Measurements from ENCODE around the gene PAQR4.

The PAQR4 gene

DNA sequence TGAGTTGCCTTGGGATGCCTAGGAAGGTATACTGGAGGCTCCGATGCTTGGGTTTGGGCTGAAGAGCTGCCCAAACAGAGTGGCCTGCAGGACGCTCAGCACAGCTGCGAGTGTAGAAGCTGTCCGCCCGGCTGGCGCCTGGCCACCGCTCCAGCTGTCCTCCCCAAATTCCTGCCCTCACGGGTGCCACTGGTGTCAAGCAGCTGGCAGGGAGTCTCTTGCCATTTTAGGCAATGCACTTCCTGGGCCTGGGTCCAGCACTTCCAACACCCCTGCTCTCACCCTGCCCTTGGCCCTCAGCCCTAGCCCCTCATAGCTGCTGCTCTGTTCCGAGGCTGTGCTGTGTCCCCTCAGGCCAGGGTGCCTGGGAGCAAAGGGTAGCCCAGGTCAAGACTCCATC is 16.3 kb downstream of the PAQR4 start:
- Histone ChIP-seq H3K27me3 (ENCODE audit: low read depth, low read length) (no peaks in the 10 kb centered on the region), H3K9me3 (ENCODE audit: control insufficient read depth in 1 of 2, low read length in 2 of 2) (no peaks in the 10 kb centered on the region), H3K4me3 (ENCODE audit: low read depth in 1 of 2, low read length in 2 of 2) (no peak overlapping the region), H3K36me3 (ENCODE audit: control insufficient read depth in 1 of 2, insufficient read depth in 2 of 2, low read length in 2 of 2) (no peaks in the 10 kb centered on the region), H3K4me1 (ENCODE audit: control insufficient read depth in 1 of 2, insufficient read depth in 2 of 2, low read length in 2 of 2) (peaks cover 0 to 16% of the 10 kb centered on the region in 2 donors), H3K27ac (ENCODE audit: low read length) (no peak overlapping the region)

DNA sequence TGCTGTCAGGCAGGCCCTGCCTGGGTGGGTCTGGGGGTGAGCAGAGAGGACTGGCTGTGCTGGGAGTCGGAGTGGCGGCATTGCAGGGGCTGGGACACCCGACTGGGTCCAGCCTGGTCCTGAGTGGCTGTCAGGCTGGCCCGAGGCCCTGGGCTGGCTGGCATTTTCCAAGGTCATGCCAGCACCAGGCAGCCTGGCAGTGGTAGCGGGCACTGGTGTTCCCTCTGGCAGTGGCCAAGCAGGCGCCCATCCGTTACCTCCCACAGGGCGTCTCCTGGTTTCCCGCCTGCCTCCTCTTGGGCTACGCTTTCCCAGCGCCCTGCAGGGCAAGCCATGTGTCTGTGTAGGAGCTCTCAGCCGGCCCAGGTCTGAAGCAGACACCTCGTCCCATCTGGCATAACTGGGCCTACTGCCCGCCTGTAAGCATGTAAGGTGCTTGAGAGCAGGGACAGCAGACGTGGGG is 16.8 kb downstream of the PAQR4 start:
- Histone ChIP-seq H3K9me3 (ENCODE audit: control insufficient read depth in 1 of 2, low read length in 2 of 2) (no peaks in the 10 kb centered on the region), H3K36me3 (ENCODE audit: control insufficient read depth in 1 of 2, insufficient read depth in 2 of 2, low read length in 2 of 2) (no peaks in the 10 kb centered on the region), H3K27me3 (ENCODE audit: low read depth, low read length) (no peaks in the 10 kb centered on the region), H3K4me3 (ENCODE audit: low read depth in 1 of 2, low read length in 2 of 2) (no peak overlapping the region), H3K27ac (ENCODE audit: low read length) (no peak overlapping the region), H3K4me1 (ENCODE audit: control insufficient read depth in 1 of 2, insufficient read depth in 2 of 2, low read length in 2 of 2) (peaks cover 0 to 12% of the 10 kb centered on the region in 2 donors)

DNA sequence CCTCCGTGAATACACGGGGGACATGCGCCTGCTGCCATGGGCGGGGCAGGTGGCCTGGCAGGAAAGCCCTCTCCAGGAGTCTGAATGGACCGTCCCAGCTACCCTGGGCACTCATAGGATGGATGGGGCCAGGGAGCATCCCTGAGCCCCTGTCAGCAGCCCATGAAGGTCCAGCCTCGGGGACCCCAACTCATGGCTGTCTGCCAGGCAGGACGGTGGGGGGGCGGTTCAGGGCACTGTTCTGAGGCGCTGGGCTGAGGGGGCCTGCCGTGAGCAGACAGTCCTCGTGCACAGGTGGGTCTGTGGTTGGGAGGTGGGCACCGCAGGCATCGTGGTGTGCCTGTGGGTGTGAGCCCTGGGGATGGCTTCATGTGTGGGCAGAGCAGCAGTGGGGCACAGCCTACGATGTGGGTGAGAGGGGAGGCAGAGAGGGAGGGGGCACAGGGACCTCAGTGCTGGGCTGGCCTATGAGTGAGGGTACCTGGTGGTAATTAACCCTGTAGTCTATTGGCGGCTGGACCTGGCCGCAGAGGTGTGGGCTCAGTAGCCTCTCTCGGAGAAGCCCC is 17.6 kb downstream of the PAQR4 start:
- Histone ChIP-seq H3K27ac (ENCODE audit: low read length) (no peak overlapping the region), H3K9me3 (ENCODE audit: control insufficient read depth in 1 of 2, low read length in 2 of 2) (no peaks in the 10 kb centered on the region), H3K36me3 (ENCODE audit: control insufficient read depth in 1 of 2, insufficient read depth in 2 of 2, low read length in 2 of 2) (no peaks in the 10 kb centered on the region), H3K27me3 (ENCODE audit: low read depth, low read length) (no peaks in the 10 kb centered on the region), H3K4me3 (ENCODE audit: low read depth in 1 of 2, low read length in 2 of 2) (no peak overlapping the region), H3K4me1 (ENCODE audit: control insufficient read depth in 1 of 2, insufficient read depth in 2 of 2, low read length in 2 of 2) (peaks cover 0 to 7% of the 10 kb centered on the region in 2 donors)

DNA sequence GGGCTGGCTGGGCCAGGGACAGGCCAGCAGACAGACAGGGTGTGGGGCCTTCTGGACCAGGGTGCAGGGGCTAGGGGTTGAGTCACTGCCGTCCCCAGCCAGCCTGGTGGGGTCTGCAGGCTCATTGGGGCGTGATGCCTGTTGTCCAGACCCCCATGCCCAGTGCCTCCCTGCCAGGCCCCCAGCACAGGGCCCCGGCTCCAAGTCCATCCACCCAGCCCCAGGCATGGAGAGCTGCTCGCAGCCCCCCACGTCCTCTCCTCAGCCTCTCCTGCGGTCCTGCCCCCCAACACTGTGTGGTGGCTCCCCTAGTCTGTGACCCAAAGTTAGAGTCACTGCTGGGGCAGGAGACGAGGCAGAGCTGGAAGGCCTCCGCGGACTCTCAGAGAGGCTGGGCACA is 18.1 kb downstream of the PAQR4 start:
- Histone ChIP-seq H3K36me3 (ENCODE audit: control insufficient read depth in 1 of 2, insufficient read depth in 2 of 2, low read length in 2 of 2) (no peaks in the 10 kb centered on the region), H3K4me3 (ENCODE audit: low read depth in 1 of 2, low read length in 2 of 2) (no peak overlapping the region), H3K4me1 (ENCODE audit: control insufficient read depth in 1 of 2, insufficient read depth in 2 of 2, low read length in 2 of 2) (peaks cover 0 to 7% of the 10 kb centered on the region in 2 donors), H3K27me3 (ENCODE audit: low read depth, low read length) (no peaks in the 10 kb centered on the region), H3K9me3 (ENCODE audit: control insufficient read depth in 1 of 2, low read length in 2 of 2) (no peaks in the 10 kb centered on the region), H3K27ac (ENCODE audit: low read length) (no peak overlapping the region)

DNA sequence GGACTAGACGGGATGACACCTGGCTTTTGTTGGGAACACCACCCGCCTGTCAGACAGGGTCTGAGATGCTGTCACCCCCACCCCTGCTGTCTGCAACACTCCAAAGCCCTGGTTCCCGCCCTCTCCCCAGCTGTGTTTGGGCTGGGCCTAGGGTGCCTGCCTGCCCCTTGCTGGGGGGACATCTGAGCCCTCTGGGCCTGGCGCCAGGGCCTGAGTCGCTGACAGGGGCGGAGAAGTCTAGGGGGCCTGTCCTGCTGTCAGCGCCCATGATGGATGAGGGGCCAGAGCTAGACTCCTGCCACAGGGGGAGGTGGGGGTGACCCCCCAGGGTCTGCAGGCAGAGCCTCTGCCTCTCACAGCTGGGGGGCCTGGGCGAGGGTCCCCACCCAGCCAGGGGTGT is 18.7 kb downstream of the PAQR4 start:
- Histone ChIP-seq H3K27ac (ENCODE audit: low read length) (no peak overlapping the region), H3K4me1 (ENCODE audit: control insufficient read depth in 1 of 2, insufficient read depth in 2 of 2, low read length in 2 of 2) (peaks cover 0 to 7% of the 10 kb centered on the region in 2 donors), H3K27me3 (ENCODE audit: low read depth, low read length) (no peaks in the 10 kb centered on the region), H3K4me3 (ENCODE audit: low read depth in 1 of 2, low read length in 2 of 2) (no peak overlapping the region), H3K36me3 (ENCODE audit: control insufficient read depth in 1 of 2, insufficient read depth in 2 of 2, low read length in 2 of 2) (no peaks in the 10 kb centered on the region), H3K9me3 (ENCODE audit: control insufficient read depth in 1 of 2, low read length in 2 of 2) (no peaks in the 10 kb centered on the region)

DNA sequence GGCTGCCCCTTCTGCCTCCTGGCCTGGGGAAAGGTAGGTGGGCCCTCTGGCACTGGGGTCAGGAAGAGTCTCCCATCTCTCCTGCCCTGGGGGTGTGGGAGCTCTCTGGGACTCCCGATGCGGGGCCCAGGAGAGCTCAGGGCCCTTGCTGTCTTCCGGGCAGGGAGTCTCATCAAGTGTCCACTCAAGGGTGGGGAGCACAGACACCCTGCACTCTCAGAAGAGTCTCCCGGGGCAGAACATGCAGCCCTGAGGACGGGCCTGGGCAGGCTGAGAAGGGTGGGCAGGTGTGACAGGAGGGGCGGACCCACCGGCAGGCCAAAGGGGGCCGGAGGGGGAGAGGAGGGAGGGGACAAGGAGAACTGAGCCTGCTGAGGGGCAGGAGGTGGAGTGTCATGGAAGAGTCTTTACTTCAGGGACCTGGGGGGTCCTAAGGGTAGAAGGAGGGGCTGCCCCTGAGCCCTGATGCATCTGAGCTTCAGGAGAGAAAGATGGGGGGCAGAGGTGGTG is 19.5 kb downstream of the PAQR4 start:
- H3K4me1 ChIP-seq (ENCODE audit: control insufficient read depth in 1 of 2, insufficient read depth in 2 of 2, low read length in 2 of 2): peaks cover 0 to 4% of the 10 kb centered on the region in 2 donors
- no peaks in the 10 kb centered on the region for H3K9me3 ChIP-seq (ENCODE audit: control insufficient read depth in 1 of 2, low read length in 2 of 2)
- no peak overlapping the region for H3K27ac ChIP-seq (ENCODE audit: low read length)
- H3K36me3 ChIP-seq (ENCODE audit: control insufficient read depth in 1 of 2, insufficient read depth in 2 of 2, low read length in 2 of 2): no peaks in the 10 kb centered on the region
- H3K27me3 ChIP-seq (ENCODE audit: low read depth, low read length): no peaks in the 10 kb centered on the region
- H3K4me3 ChIP-seq (ENCODE audit: low read depth in 1 of 2, low read length in 2 of 2): no peak overlapping the region

DNA sequence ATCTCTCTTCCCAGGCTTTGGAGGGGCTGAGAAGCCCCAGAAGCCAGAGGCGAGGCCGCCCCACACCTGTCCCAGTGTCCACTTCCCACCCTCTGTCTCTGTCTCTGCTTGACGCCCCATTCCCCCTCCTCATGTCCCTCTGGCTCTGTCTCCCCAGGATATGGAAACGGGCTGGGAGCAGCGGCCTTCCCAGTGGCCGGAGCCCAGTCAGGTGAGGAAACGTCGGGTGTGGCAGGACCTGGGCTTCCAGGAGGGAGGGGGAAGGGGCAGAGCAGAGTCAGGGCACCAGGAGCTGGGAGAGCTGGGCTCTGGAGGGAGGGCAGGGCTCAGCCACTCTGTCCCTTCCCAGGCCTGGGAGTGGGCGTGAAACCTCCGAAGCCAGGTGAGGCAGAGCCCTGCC is 21.7 kb downstream of the PAQR4 start:
- H3K27ac ChIP-seq (ENCODE audit: low read length): no peak overlapping the region
- no peaks in the 10 kb centered on the region for H3K9me3 ChIP-seq (ENCODE audit: control insufficient read depth in 1 of 2, low read length in 2 of 2)
- no peaks in the 10 kb centered on the region for H3K27me3 ChIP-seq (ENCODE audit: low read depth, low read length)
- H3K36me3 ChIP-seq (ENCODE audit: control insufficient read depth in 1 of 2, insufficient read depth in 2 of 2, low read length in 2 of 2): no peaks in the 10 kb centered on the region
- H3K4me3 ChIP-seq (ENCODE audit: low read depth in 1 of 2, low read length in 2 of 2): no peak overlapping the region
- no peaks in the 10 kb centered on the region for H3K4me1 ChIP-seq (ENCODE audit: control insufficient read depth in 1 of 2, insufficient read depth in 2 of 2, low read length in 2 of 2)

DNA sequence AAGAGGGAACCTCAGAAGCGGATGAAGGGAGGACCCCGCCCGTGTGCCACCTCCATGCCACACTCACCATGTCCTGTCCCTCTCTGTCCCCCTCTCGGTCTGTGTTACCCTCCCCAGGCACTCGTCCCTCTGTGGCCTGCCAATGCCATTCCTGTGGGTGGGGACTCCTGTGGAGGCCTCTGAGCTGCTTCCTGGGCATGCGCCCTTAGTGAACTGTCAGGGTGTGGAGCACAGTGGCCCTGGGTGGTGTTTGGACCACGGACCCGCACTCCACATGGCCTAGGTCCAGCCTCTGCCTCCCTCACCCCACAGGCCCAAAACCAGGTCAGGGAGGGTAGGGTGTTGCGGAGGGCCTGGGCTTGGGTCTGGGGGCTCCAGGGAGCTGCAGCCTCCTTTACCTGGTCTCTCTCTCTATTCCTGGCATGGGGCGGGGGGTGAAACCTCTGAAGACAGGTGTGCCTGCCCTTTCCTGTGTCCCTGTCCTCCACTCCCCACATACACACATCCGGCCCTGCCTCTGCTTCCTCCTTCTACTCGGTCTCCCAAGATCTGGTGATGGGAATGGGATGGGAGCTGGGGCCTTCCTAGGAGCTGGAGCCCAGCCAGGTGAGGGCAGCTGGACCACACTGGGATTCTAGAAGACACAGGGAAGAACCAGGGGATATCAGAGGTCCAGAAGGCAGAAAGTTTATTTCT is 22.6 kb downstream of the PAQR4 start:
- no peaks in the 10 kb centered on the region for H3K9me3 ChIP-seq (ENCODE audit: control insufficient read depth in 1 of 2, low read length in 2 of 2)
- H3K36me3 ChIP-seq (ENCODE audit: control insufficient read depth in 1 of 2, insufficient read depth in 2 of 2, low read length in 2 of 2): no peaks in the 10 kb centered on the region
- no peak overlapping the region for H3K4me3 ChIP-seq (ENCODE audit: low read depth in 1 of 2, low read length in 2 of 2)
- H3K4me1 ChIP-seq (ENCODE audit: control insufficient read depth in 1 of 2, insufficient read depth in 2 of 2, low read length in 2 of 2): no peaks in the 10 kb centered on the region
- H3K27ac ChIP-seq (ENCODE audit: low read length): no peak overlapping the region
- no peaks in the 10 kb centered on the region for H3K27me3 ChIP-seq (ENCODE audit: low read depth, low read length)

DNA sequence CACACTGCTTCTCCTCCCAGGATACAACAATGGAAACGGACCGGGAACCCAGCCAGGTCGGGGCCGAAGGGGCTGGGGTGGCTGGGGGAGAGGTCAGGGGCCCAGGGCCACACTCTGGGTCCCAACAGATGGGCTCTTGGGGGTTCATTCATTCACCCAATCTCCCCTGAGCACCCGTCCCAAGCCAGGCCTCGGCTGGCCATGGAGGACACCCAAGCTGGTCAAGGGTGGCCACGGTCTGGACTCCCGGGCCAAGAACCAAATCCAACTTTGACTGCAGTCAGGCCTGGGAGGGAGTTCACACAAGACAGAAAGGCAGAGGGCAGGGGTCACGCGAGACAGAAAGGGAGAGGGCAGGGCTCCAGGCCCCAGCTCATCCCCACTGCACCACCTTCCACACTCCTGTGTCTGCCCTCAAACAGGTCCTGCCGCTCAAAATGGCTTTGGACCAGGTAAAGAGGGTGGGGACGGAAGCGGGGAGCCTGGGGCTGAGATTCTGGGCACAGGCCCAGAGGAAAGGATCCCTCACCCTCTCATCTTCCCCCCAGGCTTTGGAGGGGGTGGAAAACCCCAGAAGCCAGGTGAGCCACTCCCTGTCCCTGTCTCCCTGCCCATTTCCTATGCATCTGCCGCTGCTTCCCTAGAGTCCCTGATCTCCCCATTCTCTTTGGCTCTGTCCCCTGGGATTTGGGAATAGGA is 23.4 kb downstream of the PAQR4 start:
- H3K9me3 ChIP-seq (ENCODE audit: control insufficient read depth in 1 of 2, low read length in 2 of 2): no peaks in the 10 kb centered on the region
- no peaks in the 10 kb centered on the region for H3K27me3 ChIP-seq (ENCODE audit: low read depth, low read length)
- H3K4me1 ChIP-seq (ENCODE audit: control insufficient read depth in 1 of 2, insufficient read depth in 2 of 2, low read length in 2 of 2): no peaks in the 10 kb centered on the region
- H3K4me3 ChIP-seq (ENCODE audit: low read depth in 1 of 2, low read length in 2 of 2): no peak overlapping the region
- no peak overlapping the region for H3K27ac ChIP-seq (ENCODE audit: low read length)
- no peaks in the 10 kb centered on the region for H3K36me3 ChIP-seq (ENCODE audit: control insufficient read depth in 1 of 2, insufficient read depth in 2 of 2, low read length in 2 of 2)

DNA sequence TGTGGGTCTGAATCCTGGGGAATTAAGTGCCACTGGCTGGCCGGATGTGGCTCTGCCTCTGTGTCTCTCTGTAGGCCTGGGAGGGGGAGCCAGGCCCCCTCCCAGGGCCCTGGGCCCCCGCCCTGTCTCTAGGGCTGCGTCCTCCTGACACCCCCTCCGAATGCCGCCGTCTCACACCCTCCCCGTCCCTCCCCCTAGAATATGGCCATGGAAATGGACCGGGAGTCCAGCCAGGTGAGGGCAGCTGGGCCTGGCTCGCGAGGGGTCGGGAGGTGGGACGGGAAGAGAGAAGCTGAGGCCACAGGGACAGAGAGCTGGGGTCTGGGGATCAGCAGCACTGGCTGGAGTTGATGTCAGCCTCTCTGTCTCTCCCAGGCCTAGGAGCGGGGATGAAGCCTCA is 27.1 kb downstream of the PAQR4 start:
- no peaks in the 10 kb centered on the region for H3K4me1 ChIP-seq (ENCODE audit: control insufficient read depth in 1 of 2, insufficient read depth in 2 of 2, low read length in 2 of 2)
- H3K4me3 ChIP-seq (ENCODE audit: low read depth in 1 of 2, low read length in 2 of 2): no peak overlapping the region
- H3K36me3 ChIP-seq (ENCODE audit: control insufficient read depth in 1 of 2, insufficient read depth in 2 of 2, low read length in 2 of 2): no peaks in the 10 kb centered on the region
- no peak overlapping the region for H3K27ac ChIP-seq (ENCODE audit: low read length)
- H3K27me3 ChIP-seq (ENCODE audit: low read depth, low read length): no peaks in the 10 kb centered on the region
- H3K9me3 ChIP-seq (ENCODE audit: control insufficient read depth in 1 of 2, low read length in 2 of 2): no peaks in the 10 kb centered on the region

DNA sequence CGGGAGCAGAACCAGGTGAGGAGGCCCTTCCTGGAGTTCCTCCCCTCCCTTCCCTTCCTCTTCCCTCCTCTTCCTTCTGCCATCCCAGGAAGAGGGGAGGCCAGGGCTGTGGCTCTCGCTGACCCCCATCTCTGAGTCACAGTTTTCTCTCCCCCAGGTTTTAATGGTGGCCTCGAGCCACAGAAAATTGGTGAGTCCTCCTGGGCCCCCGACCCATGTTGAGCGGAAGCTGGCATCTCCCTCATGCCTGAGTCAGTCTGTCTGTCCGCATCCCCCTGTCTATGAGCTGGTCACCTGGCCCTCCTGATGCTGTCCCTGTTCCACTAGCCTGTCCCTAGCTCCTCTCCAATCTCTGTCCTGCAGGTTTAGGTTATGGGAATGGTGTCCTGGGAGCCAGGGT is 30.8 kb downstream of the PAQR4 start:
- Histone ChIP-seq H3K4me3 (ENCODE audit: low read depth in 1 of 2, low read length in 2 of 2) (no peak overlapping the region), H3K9me3 (ENCODE audit: control insufficient read depth in 1 of 2, low read length in 2 of 2) (no peaks in the 10 kb centered on the region), H3K4me1 (ENCODE audit: control insufficient read depth in 1 of 2, insufficient read depth in 2 of 2, low read length in 2 of 2) (peaks cover 0 to 3% of the 10 kb centered on the region in 2 donors), H3K36me3 (ENCODE audit: control insufficient read depth in 1 of 2, insufficient read depth in 2 of 2, low read length in 2 of 2) (no peaks in the 10 kb centered on the region), H3K27me3 (ENCODE audit: low read depth, low read length) (no peaks in the 10 kb centered on the region), H3K27ac (ENCODE audit: low read length) (no peak overlapping the region)

Measured in muscle layer of duodenum (tissue), 2 donors.